Measurements from ENCODE around the gene ATP6V1B1. TPM values are rescaled to one million over a fixed set of nuclear protein-coding genes. Genes with fewer than 3 reads are reported as not detected.
"Not testable (repeated sequence)": the region's sequence is repeated elsewhere in the genome, so short reads cannot be mapped to it uniquely, and the experiment has no call there.

The ATP6V1B1 gene
- total and polyA plus RNA-seq, 10 of the 15 experiments (the other 5 are each of a cell fraction or from before 2014, with no cell fraction given): not detected

DNA sequence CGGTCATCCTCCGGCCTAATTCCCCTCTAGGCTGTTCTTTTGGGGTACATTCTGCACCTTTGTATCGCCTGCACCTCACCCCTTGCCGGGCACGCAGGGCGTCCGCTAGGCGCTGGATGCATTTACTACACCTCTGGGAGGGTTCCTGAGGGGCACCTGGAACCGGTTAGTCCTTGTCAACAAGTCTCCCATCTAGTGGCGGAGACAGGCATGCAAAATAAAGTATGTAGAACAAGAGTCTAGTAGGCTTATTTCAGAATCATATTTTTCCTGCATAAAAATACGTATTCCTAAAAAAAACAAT, 59.7 kb downstream of the ATP6V1B1 start (continued):
- TF ChIP-seq RCOR1 (conservative IDR thresholded peaks at IDR 0.05; ENCODE audit: low read depth, low read length): no peak
- no peak for TF ChIP-seq PAX8 (IDR thresholded peaks at IDR 0.05)
- TF ChIP-seq FOXK2 (IDR thresholded peaks at IDR 0.05): no peak
- no peak for TF ChIP-seq NFIC (IDR thresholded peaks at IDR 0.05; ENCODE audit: low read depth, low read length)
- TF ChIP-seq ZNF207 (IDR thresholded peaks at IDR 0.05; ENCODE audit: borderline replicate concordance): no peak

DNA sequence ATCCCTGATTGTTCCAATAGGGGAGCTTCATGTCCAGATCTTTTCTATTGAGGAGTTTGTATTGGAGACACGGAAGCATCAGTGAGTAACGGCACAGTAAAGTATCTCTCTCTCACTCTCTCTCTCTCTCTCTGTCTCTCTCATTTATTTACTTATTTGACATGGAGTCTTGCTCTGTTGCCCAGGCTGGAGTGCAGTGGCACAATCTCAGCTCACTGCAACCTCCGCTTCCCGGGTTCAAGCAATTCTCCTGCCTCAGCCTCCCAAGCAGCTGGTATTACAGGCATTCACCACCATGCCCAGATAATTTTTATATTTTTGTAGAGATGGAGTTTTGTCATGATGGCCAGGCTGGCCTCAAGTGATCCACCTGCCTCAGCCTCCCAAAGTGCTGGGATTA, 63.2 kb downstream of the ATP6V1B1 start:
- H3K27me3 ChIP-seq (replicated peaks in 1 of 2; ENCODE audit: control insufficient read depth in 2 of 2, insufficient read depth in 2 of 2, low read length in 1 of 2); in situ Hi-C loops (cut with MboI); RAD21 ChIA-PET (ENCODE audit: unreplicated experiment); BruUV-seq (replicated peaks); DNase-seq (ENCODE audit: low read depth, low spot score); ATAC-seq; H3K4me2 ChIP-seq (ENCODE audit: control insufficient read depth, insufficient read depth); H4K20me1 ChIP-seq (ENCODE audit: control insufficient read depth, insufficient read depth); FAIRE-seq; H3K9me3 ChIP-seq (replicated peaks; ENCODE audit: control insufficient read depth, insufficient read depth, low read length); H2AFZ ChIP-seq (ENCODE audit: control insufficient read depth, low read depth, low read length); H3K36me3 ChIP-seq (ENCODE audit: control insufficient read depth in 2 of 2, insufficient read depth in 2 of 2, low read length in 1 of 2); SMC1A ChIA-PET (ENCODE audit: uncharacterized antibody, unreplicated experiment); H3K4me1 ChIP-seq (ENCODE audit: control insufficient read depth, insufficient read depth, low read length); H3K27ac ChIP-seq (ENCODE audit: control insufficient read depth, insufficient read depth); H3K9ac ChIP-seq (ENCODE audit: control insufficient read depth, insufficient read depth, low read length); H3K4me3 ChIP-seq: not testable (repeated sequence)
- WGBS (ENCODE audit: insufficient coverage, insufficient replicate concordance, low lambda C conversion rate, missing lambda C conversion rate): 96% methylated on average over 4 of the region's 4 CpGs
- CTCF ChIA-PET: interaction anchor here (1.0 to 1.2 kb wide), 3 partner anchors 13 to 34 kb away, joined by 3 to 4 read pairs (median 4); no protein-coding TSS in a partner anchor
- H3K79me2 ChIP-seq (ENCODE audit: control insufficient read depth, insufficient read depth, low read length): peaks cover 10% of the 10 kb centered on the region
- POLR2A ChIA-PET: interaction anchor here (0.8 kb wide), 1 partner anchor 68 kb away, joined by 3 read pairs; no protein-coding TSS in a partner anchor
- intact Hi-C loops (cut with micrococcal nuclease; ENCODE audit: unreplicated experiment): loop anchor here (5.0 kb wide), 1 partner anchor 68 kb away; the partner anchor contains the start of gene NAGK

DNA sequence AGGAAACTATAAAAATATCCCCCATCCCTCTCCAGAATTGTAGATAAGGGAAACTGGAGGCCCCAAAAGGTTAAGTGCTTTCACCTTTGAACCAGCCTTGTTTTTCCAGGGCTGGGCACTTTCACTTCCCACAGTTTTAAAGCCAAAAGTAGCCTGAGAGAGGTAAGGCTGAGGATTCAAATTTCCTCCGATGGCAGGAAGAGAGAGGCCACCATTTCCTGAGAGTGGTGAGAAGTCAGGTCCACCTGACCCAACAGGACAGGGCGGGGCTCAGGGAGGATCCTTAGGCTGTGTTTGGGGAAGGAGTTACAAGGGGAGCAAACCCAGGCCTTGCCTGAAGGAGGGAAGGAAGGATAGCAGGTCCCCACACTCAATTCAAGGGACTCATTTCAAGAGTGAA, 63.7 kb downstream of the ATP6V1B1 start:
- in situ Hi-C loops (cut with MboI) (no loop called here), intact Hi-C loops (cut with micrococcal nuclease; ENCODE audit: unreplicated experiment) (loop anchor here (5.0 kb wide), 1 partner anchor 68 kb away; the partner anchor contains the start of gene NAGK)
- Histone ChIP-seq H3K9me3 (replicated peaks; ENCODE audit: control insufficient read depth, insufficient read depth, low read length) (no peaks in the 10 kb centered on the region), H3K79me2 (ENCODE audit: control insufficient read depth, insufficient read depth, low read length) (peaks cover 6% of the 10 kb centered on the region), H3K27me3 (replicated peaks in 1 of 2; ENCODE audit: control insufficient read depth in 2 of 2, insufficient read depth in 2 of 2, low read length in 1 of 2) (no peaks in the 10 kb centered on the region), H2AFZ (ENCODE audit: control insufficient read depth, low read depth, low read length) (no peak overlapping the region), H3K9ac (ENCODE audit: control insufficient read depth, insufficient read depth, low read length) (no peak overlapping the region), H3K27ac (ENCODE audit: control insufficient read depth, insufficient read depth) (no peak overlapping the region), H3K4me3 (no peak overlapping the region), H3K4me1 (ENCODE audit: control insufficient read depth, insufficient read depth, low read length) (peaks cover 9% of the 10 kb centered on the region), H4K20me1 (ENCODE audit: control insufficient read depth, insufficient read depth) (no peaks in the 10 kb centered on the region), H3K36me3 (ENCODE audit: control insufficient read depth in 2 of 2, insufficient read depth in 2 of 2, low read length in 1 of 2) (no peaks in the 10 kb centered on the region), H3K4me2 (ENCODE audit: control insufficient read depth, insufficient read depth) (no peak overlapping the region)
- DNase-seq (ENCODE audit: low read depth, low spot score) (no peak), ATAC-seq (no peak), FAIRE-seq (no peak)
- ChIA-PET POLR2A (no interaction called here), CTCF (interaction anchor here (1.0 to 3.3 kb wide), 4 partner anchors 13 to 35 kb away, joined by 3 to 18 read pairs (median 4); no protein-coding TSS in a partner anchor), SMC1A (ENCODE audit: uncharacterized antibody, unreplicated experiment) (interaction anchor here (3.0 kb wide), 1 partner anchor 16 kb away, joined by 11 read pairs; no protein-coding TSS in a partner anchor), RAD21 (ENCODE audit: unreplicated experiment) (no interaction called here)
- 56% methylated on average over 2 of the region's 2 CpGs for WGBS (ENCODE audit: insufficient coverage, insufficient replicate concordance, low lambda C conversion rate, missing lambda C conversion rate)
- no TSS peak for BruUV-seq (replicated peaks)
- TF ChIP-seq JUNB (IDR thresholded peaks at IDR 0.05) (no peak), JUND (IDR thresholded peaks at IDR 0.05; ENCODE audit: low read depth, low read length) (no peak), FOXM1 (IDR thresholded peaks at IDR 0.05; ENCODE audit: low read depth, low read length) (no peak), RELA (IDR thresholded peaks at IDR 0.05; ENCODE audit: borderline replicate concordance, partially characterized antibody) (no peak), EGR1 (IDR thresholded peaks at IDR 0.05; ENCODE audit: borderline replicate concordance in 1 of 2, low read depth in 2 of 2, low read length in 2 of 2) (no peak), MTA2 (IDR thresholded peaks at IDR 0.05; ENCODE audit: low read depth) (no peak)
- TF ChIP-seq, protein P1, sequence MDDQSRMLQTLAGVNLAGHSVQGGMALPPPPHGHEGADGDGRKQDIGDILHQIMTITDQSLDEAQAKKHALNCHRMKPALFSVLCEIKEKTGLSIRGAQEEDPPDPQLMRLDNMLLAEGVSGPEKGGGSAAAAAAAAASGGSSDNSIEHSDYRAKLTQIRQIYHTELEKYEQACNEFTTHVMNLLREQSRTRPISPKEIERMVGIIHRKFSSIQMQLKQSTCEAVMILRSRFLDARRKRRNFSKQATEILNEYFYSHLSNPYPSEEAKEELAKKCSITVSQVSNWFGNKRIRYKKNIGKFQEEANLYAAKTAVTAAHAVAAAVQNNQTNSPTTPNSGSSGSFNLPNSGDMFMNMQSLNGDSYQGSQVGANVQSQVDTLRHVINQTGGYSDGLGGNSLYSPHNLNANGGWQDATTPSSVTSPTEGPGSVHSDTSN (IDR thresholded peaks at IDR 0.05; ENCODE audit: insufficient replicate concordance, low read depth, low read length): no peak

Measured in GM12878 (cell line).